ENCODE measurements around the gene KRT76.

Gene KRT76

GRCh38 chr12:52821071-52821730, 44.1 kb upstream of the KRT76 start:
- no peak for TF ChIP-seq CTCF (conservative IDR thresholded peaks at IDR 0.05; ENCODE audit: low read length)
- no peak overlapping the region for H3K4me3 ChIP-seq (ENCODE audit: low read length)

DNA sequence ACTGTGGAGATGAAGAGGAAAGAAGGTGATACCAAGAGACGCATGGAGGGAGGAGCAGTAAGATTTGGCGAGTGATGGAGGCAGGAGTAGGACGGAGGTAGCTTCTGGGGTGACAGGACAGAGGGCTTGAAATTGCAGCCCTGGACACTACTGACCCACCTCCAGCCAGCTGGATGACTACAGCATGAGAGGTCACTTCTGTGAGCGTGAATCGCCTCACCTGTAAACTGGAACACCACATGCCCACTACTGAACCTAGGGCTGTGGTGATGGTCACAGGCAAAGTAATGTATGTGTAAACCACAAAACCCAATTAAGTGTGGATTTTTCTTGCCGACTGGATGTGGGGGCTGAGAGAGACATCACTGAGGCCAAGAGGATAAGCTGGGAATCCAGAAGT, 43.4 kb upstream of the KRT76 start:
- DNase-seq (ENCODE audit: low read depth) = no peak
- TF ChIP-seq CTCF (conservative IDR thresholded peaks at IDR 0.05; ENCODE audit: low read length) = no peak
- H3K4me3 ChIP-seq (ENCODE audit: low read length) = no peak overlapping the region

More at GRCh38 chr12:52821071-52821730, 44.1 kb upstream of the KRT76 start:
- no peak for DNase-seq (ENCODE audit: low read depth)

- DNase-seq (ENCODE audit: low read depth) = no peak
- H3K4me3 ChIP-seq (ENCODE audit: low read length) = no peak overlapping the region
- TF ChIP-seq CTCF (conservative IDR thresholded peaks at IDR 0.05; ENCODE audit: low read length) = no peak
Measured at GRCh38 chr12:52819731-52820510, 42.8 kb upstream of the KRT76 start.

DNA sequence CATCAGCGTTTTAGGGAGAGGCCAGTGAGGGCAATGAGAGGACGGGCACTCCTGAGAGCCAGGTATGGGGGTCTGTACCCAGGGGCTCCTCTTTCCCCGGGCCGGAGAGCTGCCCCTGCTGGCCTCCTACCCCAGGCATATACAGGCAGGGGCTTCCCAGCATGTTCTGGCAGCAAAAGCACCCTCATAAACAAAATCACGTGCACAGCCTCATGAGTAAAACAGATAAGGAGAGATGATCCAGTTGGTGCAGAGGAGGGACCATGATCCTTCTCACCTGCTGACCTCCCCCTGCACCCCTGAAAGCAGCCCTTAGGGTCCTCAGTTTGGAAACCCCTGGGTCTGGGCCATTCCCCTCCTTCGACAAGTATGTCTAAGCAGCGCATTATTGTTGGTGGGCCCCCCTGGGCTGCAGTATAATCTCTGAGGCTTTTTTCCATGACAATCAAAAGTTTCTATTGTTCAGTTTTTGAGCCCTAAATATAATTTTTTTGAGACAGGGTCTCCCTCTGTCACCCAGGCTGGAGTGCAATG, 41.8 kb upstream of the KRT76 start:
- no peak for TF ChIP-seq CTCF (conservative IDR thresholded peaks at IDR 0.05; ENCODE audit: low read length)
- no peak overlapping the region for H3K4me3 ChIP-seq (ENCODE audit: low read length)
- DNase-seq (ENCODE audit: low read depth) = no peak

- DNase-seq (ENCODE audit: low read depth) = no peak
Measured at GRCh38 chr12:52818388-52818787, 41.2 kb upstream of the KRT76 start.

DNA sequence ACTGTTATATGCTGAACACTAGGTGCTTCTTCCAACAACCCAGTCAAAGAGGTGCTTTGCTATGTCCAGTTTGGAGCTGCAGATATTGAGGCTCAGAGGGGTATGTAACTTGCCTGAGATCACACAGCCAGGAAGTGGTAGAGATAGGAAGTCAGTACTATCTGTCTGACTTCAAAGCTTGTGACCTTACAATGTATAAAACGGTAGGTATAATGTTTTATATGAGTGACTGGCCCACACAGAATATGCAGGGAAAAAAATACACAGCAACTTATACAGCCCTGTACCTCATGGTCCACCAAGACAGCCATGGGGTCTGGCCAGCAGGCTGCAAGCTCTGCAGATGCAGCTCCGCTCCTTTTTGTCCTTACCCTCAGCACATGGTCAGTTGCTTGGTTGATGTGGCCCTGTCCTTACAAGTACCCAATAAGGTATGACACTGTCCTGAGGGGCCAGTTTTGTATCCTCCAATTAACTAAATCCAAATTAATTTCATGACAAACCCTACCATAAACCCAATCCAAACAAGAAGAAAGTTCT, 40.6 kb upstream of the KRT76 start:
- no peak for TF ChIP-seq CTCF (conservative IDR thresholded peaks at IDR 0.05; ENCODE audit: low read length)
- H3K4me3 ChIP-seq (ENCODE audit: low read length) = no peak overlapping the region
- DNase-seq (ENCODE audit: low read depth) = no peak

More at GRCh38 chr12:52818388-52818787, 41.2 kb upstream of the KRT76 start:
- no peak overlapping the region for H3K4me3 ChIP-seq (ENCODE audit: low read length)
- no peak for TF ChIP-seq CTCF (conservative IDR thresholded peaks at IDR 0.05; ENCODE audit: low read length)

All from AG10803 (cell line).